HepG2 (cell line): ENCODE measurements around the gene PIGK. TPM values are rescaled to one million over a fixed set of nuclear protein-coding genes. Genes with fewer than 3 reads are reported as not detected.

ENCODE experiments used
- ATAC-seq: fragments of 200-7000 bp; cut with Tn5 transposase; 3 replicates; pipeline ENCODE4 v1.9.1; 2020; ENCODE audit warnings: mild to moderate bottlenecking, moderate library complexity
- BruUV-seq: library from RNA; stranded (reverse); fragments of 400-500 nt; replicated peaks from 2 replicates; lab custom pipeline; 2021; lab: Mats Ljungman, UMichigan
- CTCF ChIA-PET: fragments of 300-600 bp; formaldehyde crosslinking; extraction: SDS; loops from one replicate; lab custom pipeline; 2021; ENCODE audit warnings: low total read pairs, inconsistent platforms, low intra/inter-chr PET ratio; lab: Yijun Ruan, JAX
- POLR2A ChIA-PET: fragments of 350-600 bp; sonication (Branson Sonifier 250); formaldehyde crosslinking; loops from one replicate; lab custom pipeline; 2020; ENCODE audit warnings: antibody characterized with exemption, inconsistent platforms; lab: Yijun Ruan, JAX
- DNase-seq: peaks from one replicate; pipeline ENCODE4 v3.0.0-alpha.2; 2015; ENCODE audit warnings: low spot score
- FAIRE-seq: peaks from 3 replicates; lab custom pipeline; 2011; peaks lifted over from hg19 to GRCh38; lab: Jason Lieb, UNC
- H2AFZ ChIP-seq: one replicate; pipeline ENCODE4 v1.6.1; 2011; ENCODE audit warnings: low read length, inconsistent platforms
- H3K27ac ChIP-seq: fragments of 300-600 bp; 3 replicates; pipeline ENCODE4 v1.8.0; 2011; ENCODE audit warnings: mixed run types, mild to moderate bottlenecking, mixed read lengths, low read length, inconsistent platforms; ENCODE audit not compliant: insufficient read depth; ENCODE audit errors: extremely low read length
- H3K27me3 ChIP-seq, 2 experiments: fragments of 200-600 bp in 1 of 2; 2 replicates in 1 of 2; 3 replicates in 1 of 2; pipeline versions ENCODE4 v1.6.0 to v1.8.0; 2011; ENCODE audit warnings: low read length in 2 of 2, mild to moderate bottlenecking in 2 of 2, moderate library complexity in 2 of 2, inconsistent platforms in 1 of 2; ENCODE audit not compliant: insufficient read depth in 2 of 2, control insufficient read depth in 1 of 2
- H3K36me3 ChIP-seq, 2 experiments: fragments of 200-600 bp in 1 of 2; replicated peaks in 1 of 2; 2 replicates in 1 of 2; 3 replicates in 1 of 2; pipeline versions ENCODE4 v1.5.1 to v1.8.0; 2011; ENCODE audit warnings: low read length in 2 of 2, inconsistent platforms in 1 of 2; ENCODE audit not compliant: insufficient read depth in 2 of 2, control insufficient read depth in 1 of 2
- H3K4me1 ChIP-seq: 2 replicates; pipeline ENCODE4 v1.5.1; 2012; ENCODE audit warnings: low read length, inconsistent platforms; ENCODE audit not compliant: insufficient read depth
- H3K4me2 ChIP-seq: 2 replicates; pipeline ENCODE4 v1.6.0; 2011; ENCODE audit warnings: low read depth, low read length, inconsistent platforms
- H3K4me3 ChIP-seq, 3 experiments: fragments of 200-600 bp in 1 of 3; sonication (generic), shearing (Covaris generic) in 1 of 3; replicated peaks in 1 of 3; 2 replicates each; pipeline ENCODE4 v1.5.1; 2011 to 2016; ENCODE audit warnings: low read length in 3 of 3, inconsistent platforms in 2 of 3, low read depth in 2 of 3, mild to moderate bottlenecking in 2 of 3, control low read depth in 1 of 3, mixed read lengths in 1 of 3; ENCODE audit not compliant: insufficient read depth in 1 of 3
- H3K79me2 ChIP-seq: one replicate; pipeline ENCODE4 v1.6.1; 2011; ENCODE audit warnings: low read length, inconsistent platforms; ENCODE audit not compliant: insufficient read depth
- H3K9ac ChIP-seq: 2 replicates; pipeline ENCODE4 v1.6.0; 2011; ENCODE audit warnings: mild to moderate bottlenecking, low read depth, low read length, inconsistent platforms; ENCODE audit not compliant: insufficient read depth
- H3K9me3 ChIP-seq: 2 replicates; pipeline ENCODE4 v1.5.1; 2012; ENCODE audit warnings: mild to moderate bottlenecking, low read length
- H4K20me1 ChIP-seq: 2 replicates; pipeline ENCODE4 v1.6.0; 2011; ENCODE audit warnings: inconsistent platforms, mild to moderate bottlenecking, low read length, moderate library complexity; ENCODE audit not compliant: insufficient read depth
- CEBPG ChIP-seq: IDR thresholded peaks from 2 replicates; pipeline ENCODE4 v1.6.1; 2016
- HNF1B ChIP-seq: sonication (generic); formaldehyde crosslinking; IDR thresholded peaks from 2 replicates; pipeline ENCODE4 v1.5.1; 2020; ENCODE audit warnings: mild to moderate bottlenecking, moderate library complexity, missing genetic modification reagents
- HNRNPLL ChIP-seq: fragments of 200-400 bp; formaldehyde crosslinking; IDR thresholded peaks from 2 replicates; pipeline ENCODE4 v1.6.1; 2017; ENCODE audit warnings: mild to moderate bottlenecking, low read depth, low read length; ENCODE audit not compliant: poor library complexity, severe bottlenecking
- IRF1 ChIP-seq: sonication (generic); formaldehyde crosslinking; IDR thresholded peaks from 2 replicates; pipeline ENCODE4 v1.4.0; 2020; ENCODE audit warnings: low read depth, mild to moderate bottlenecking, missing genetic modification reagents
- LCORL ChIP-seq, 2 experiments: fragments of 450-650 bp in 1 of 2; sonication (generic) in 1 of 2; formaldehyde crosslinking in 1 of 2; IDR thresholded peaks; 2 replicates each; pipeline versions ENCODE4 v1.5.0 to v1.6.1; 2017 to 2020; ENCODE audit warnings: antibody characterized with exemption in 1 of 2, missing genetic modification reagents in 1 of 2
- SKI ChIP-seq: fragments of 450-650 bp; IDR thresholded peaks from one replicate; pipeline ENCODE4 v1.6.1; 2018; ENCODE audit warnings: mild to moderate bottlenecking; ENCODE audit not compliant: partially characterized antibody
- ZBTB3 ChIP-seq: sonication (generic); formaldehyde crosslinking; IDR thresholded peaks from 2 replicates; pipeline ENCODE4 v1.4.0; 2020; ENCODE audit warnings: low read depth, mild to moderate bottlenecking, moderate library complexity, missing genetic modification reagents, borderline replicate concordance
- ZNF337 ChIP-seq: sonication (generic); formaldehyde crosslinking; IDR thresholded peaks from 2 replicates; pipeline ENCODE4 v1.5.1; 2020; ENCODE audit warnings: missing genetic modification reagents, low read depth, mild to moderate bottlenecking, borderline replicate concordance
- ZNF839 ChIP-seq: sonication (generic); formaldehyde crosslinking; IDR thresholded peaks from 2 replicates; pipeline ENCODE4 v1.4.0; 2020; ENCODE audit warnings: missing genetic modification reagents, mild to moderate bottlenecking, borderline replicate concordance
- ZSCAN31 ChIP-seq: sonication (generic); formaldehyde crosslinking; IDR thresholded peaks from 2 replicates; pipeline ENCODE4 v1.5.0; 2020; ENCODE audit warnings: low read depth, mild to moderate bottlenecking, missing genetic modification reagents
- WGBS: methylation state at CpG from one replicate; pipeline ENCODE4 v1.1.6; 2017; ENCODE audit warnings: low lambda C conversion rate; 5-methylcytosine and 5-hydroxymethylcytosine counted together
- in situ Hi-C: cut with HindIII; loops from 2 replicates; pipeline ENCODE4 v1.10.0; 2017; ENCODE audit warnings: low pct_unique_long_range_greater_than_20kb; ENCODE audit not compliant: extremely low pct_ligation_motif_present
- intact Hi-C: fragments of 100-400 bp; cut with micrococcal nuclease; formaldehyde crosslinking; loops from one replicate; pipeline ENCODE4 v1.10.0; 2022; ENCODE audit not compliant: unreplicated experiment
- polyA plus RNA-seq, 8 experiments: library from polyadenylated mRNA; depleted of rRNA in 3 of 8; stranded (reverse) in 7 of 8; unstranded in 1 of 8; fragments of >200 nt; fragmentation: Illumina TruSeq in 4 of 8; extraction: Trizol in 4 of 8; gene quantifications; 2 replicates each; pipeline versions ENCODE4 v1.2.1 to v1.2.3, GENCODE V29; 2011 to 2016; ENCODE audit warnings: low read depth in 4 of 8, missing spikeins in 1 of 8, mixed read lengths in 1 of 8; ENCODE audit not compliant: insufficient read depth in 1 of 8
- total RNA-seq, 5 experiments: library from RNA; depleted of rRNA; stranded (reverse); fragments of >200 nt; fragmentation: Illumina TruSeq; extraction: Trizol; gene quantifications; 2 replicates each; pipeline ENCODE4 v1.2.3, GENCODE V29; 2016; ENCODE audit warnings: low read depth in 1 of 5

The PIGK gene
- total and polyA plus RNA-seq, 2 of the 13 experiments (the other 11 are each of a cell fraction or from before 2014, with no cell fraction given) = 14.7 to 38.5 TPM

GRCh38 chr1:77039739-77040138 is 179.5 kb downstream of the PIGK start:
- no peaks in the 10 kb centered on the region for H3K79me2 ChIP-seq
- ATAC-seq = no peak
- no peaks in the 10 kb centered on the region for H3K36me3 ChIP-seq
- H3K27me3 ChIP-seq = no peaks in the 10 kb centered on the region
- no peaks in the 10 kb centered on the region for H3K9me3 ChIP-seq
- no peaks in the 10 kb centered on the region for H3K4me1 ChIP-seq
- H3K27ac ChIP-seq = no peak overlapping the region
- intact Hi-C loops = no loop called here
- H4K20me1 ChIP-seq = no peaks in the 10 kb centered on the region; the same call in 1 of the 2 replicates
- no peak overlapping the region for H3K4me2 ChIP-seq
- in situ Hi-C loops = no loop called here
- no TSS peak for BruUV-seq
- H3K9ac ChIP-seq = no peak overlapping the region
- H2AFZ ChIP-seq = no peak overlapping the region
- DNase-seq = no peak
- CTCF ChIA-PET = no interaction called here
- FAIRE-seq = no peak
- TF ChIP-seq IRF1 (CRISPR knock-in tag) = no peak
- no peak for TF ChIP-seq CEBPG (CRISPR knock-in tag)
- TF ChIP-seq HNRNPLL = no peak
- TF ChIP-seq SKI = no peak
- no peak for TF ChIP-seq ZNF337
- no peak for TF ChIP-seq ZBTB3 (CRISPR knock-in tag)
- no peak for TF ChIP-seq LCORL (IDR thresholded peaks at IDR 0.05)
- TF ChIP-seq LCORL (CRISPR knock-in tag; IDR thresholded peaks at IDR 0.05) = no peak
- no peak for TF ChIP-seq ZSCAN31 (CRISPR knock-in tag)
- TF ChIP-seq HNF1B (CRISPR knock-in tag) = no peak
- no peak for TF ChIP-seq ZNF839 (CRISPR knock-in tag)
- 1% methylated on average over 8 of the region's 8 CpGs for WGBS
- no peak overlapping the region for H3K4me3 ChIP-seq
- POLR2A ChIA-PET = no interaction called here
